GM19239 (cell line): ENCODE results near the gene PIMREG.

Source experiments
- DNase-seq: peaks from one replicate; pipeline ENCODE4 v3.0.0; 2011; ENCODE audit warnings: low spot score; ENCODE audit not compliant: insufficient read length
- FAIRE-seq: peaks from 2 replicates; lab custom pipeline; 2011; peaks lifted over from hg19 to GRCh38; lab: Jason Lieb, UNC

PIMREG gene

GRCh38 chr17:6496116-6496481 lies 51.8 kb downstream of the PIMREG start:
- FAIRE-seq (no peak), DNase-seq (no peak)

GRCh38 chr17:6496640-6497441 lies 52.6 kb downstream of the PIMREG start:
- FAIRE-seq (no peak), DNase-seq (no peak)

DNA sequence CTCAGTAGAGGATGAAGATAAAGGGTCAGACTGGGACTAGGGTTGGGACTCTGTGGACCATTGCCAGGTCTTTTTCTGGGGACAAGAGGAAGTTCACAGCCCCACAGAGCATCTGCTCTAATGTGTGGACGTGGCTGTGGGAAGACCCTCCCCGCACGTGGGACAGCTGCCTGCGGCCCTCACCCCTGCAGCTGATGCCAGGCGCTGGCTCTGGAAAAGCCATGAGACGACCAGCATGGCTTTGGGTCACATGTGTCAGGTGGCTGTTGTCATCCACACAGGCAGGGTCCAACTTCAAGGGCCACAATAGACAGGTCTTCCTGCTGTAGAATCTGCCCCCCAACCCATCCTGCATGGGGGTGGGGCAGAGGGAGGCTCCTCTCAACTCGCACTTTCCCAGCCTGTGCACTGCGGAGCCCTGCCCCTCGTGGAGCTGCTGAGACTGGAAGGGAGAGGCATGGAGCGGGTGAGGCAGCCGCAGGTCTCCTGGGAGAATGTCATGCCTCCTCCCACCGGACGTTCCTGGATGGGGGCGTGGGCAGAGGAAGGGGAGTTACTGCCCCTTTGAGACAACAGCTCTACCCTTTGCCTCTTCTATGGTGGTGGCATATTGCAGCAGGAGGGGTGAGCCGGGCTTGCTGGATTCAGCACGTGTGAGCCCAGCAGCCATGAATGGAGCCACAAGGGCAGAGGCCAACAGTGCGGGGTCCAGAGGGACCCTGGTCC lies 53.4 kb downstream of the PIMREG start:
- FAIRE-seq (no peak), DNase-seq (no peak)

GRCh38 chr17:6498356-6498755 lies 54.1 kb downstream of the PIMREG start:
- FAIRE-seq: no peak
- no peak for DNase-seq

DNA sequence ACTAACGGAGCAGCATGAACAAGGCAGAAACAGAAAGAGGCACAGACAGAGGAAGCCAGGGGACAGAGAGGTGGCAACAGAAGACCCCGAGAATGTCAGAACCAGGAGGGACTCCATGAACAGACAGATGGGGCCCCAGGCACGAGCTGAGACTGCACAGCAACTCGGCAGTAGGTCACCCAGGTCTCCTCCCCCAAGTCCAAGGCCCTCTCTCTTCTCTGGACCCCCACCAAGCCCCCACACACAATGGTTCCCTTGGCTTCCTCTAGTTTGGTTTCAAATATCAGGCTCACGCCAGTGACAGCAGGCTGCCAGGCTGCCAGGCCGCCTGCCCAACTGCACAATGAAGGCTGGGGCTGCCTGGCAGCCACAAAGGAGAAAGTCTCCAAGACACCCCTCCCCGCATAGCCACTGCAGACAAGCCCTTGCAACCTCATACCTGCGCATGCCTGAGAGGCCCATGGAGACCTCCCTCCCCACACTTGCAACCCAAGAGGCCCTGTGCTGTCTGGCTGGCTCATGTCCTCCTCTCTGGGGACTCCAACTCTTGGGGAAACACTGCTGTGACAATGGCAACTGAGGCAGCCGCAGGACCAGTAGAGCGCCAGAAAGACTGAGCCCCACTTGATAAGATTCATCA lies 54.8 kb downstream of the PIMREG start:
- DNase-seq: no peak
- no peak for FAIRE-seq
